ENCODE results near the gene NUDCD3. TPM values are rescaled to one million over a fixed set of nuclear protein-coding genes. Genes with fewer than 3 reads are reported as not detected.

NUDCD3 gene
- total RNA-seq, 4 donors from 2014 or later, result 54.3 to 101 (median 64.4) TPM

DNA sequence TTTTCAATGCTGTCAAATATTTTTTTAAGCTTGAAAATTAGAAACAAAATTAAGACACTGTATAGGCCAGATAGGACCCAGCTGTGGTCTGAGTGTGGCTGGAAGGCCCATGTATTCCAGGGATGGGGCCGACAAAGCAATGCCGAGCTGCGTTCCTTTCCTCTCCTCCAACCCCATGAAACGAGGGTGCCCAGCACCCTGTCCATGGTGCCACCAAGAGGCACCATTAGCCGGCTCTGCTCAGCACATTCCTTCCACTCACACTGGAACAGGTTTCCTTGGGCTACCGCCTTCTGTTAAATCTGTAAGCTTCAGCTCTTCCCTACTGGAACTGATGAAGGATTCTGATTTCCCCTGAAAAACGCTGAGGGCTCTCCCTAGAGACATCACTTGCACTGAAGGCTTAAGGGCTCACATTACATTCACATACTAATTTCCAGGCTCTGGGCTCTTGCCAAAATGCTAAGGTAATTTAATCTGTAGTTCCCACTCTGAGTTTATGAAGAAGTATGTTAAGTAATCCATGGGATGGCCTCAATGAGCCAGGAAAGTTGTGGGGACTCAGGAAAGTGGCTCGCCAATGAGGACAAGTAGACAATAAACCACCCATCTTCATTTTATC, 91.4 kb downstream of the NUDCD3 start:
- no peak for DNase-seq (ENCODE audit: low spot score in 2 of 2)
- H3K4me1 ChIP-seq, result no peaks in the 10 kb centered on the region
- no peaks in the 10 kb centered on the region for H3K27me3 ChIP-seq
- H3K9me3 ChIP-seq, result no peaks in the 10 kb centered on the region
- H3K27ac ChIP-seq, result no peak overlapping the region
- TF ChIP-seq EP300 (IDR thresholded peaks at IDR 0.05), result no peak
- TF ChIP-seq CTCF (IDR thresholded peaks at IDR 0.05), result no peak
- no peak for TF ChIP-seq POLR2AphosphoS5 (IDR thresholded peaks at IDR 0.05)
- TF ChIP-seq POLR2A (IDR thresholded peaks at IDR 0.05), result no peak
- 79% methylated on average over 8 of the region's 8 CpGs for WGBS
- H3K36me3 ChIP-seq, result peaks cover 40% of the 10 kb centered on the region
- H3K4me3 ChIP-seq, result no peak overlapping the region

GRCh38 chr7:44398511-44398911, 91.9 kb downstream of the NUDCD3 start:
- Histone ChIP-seq H3K4me3 (no peak overlapping the region), H3K9me3 (no peaks in the 10 kb centered on the region), H3K27ac (no peak overlapping the region), H3K4me1 (no peaks in the 10 kb centered on the region), H3K36me3 (peaks cover 40% of the 10 kb centered on the region), H3K27me3 (no peaks in the 10 kb centered on the region)
- WGBS, result 85% methylated on average over 13 of the region's 13 CpGs
- DNase-seq (ENCODE audit: low spot score in 2 of 2), result no peak
- TF ChIP-seq POLR2A (IDR thresholded peaks at IDR 0.05) (no peak), CTCF (IDR thresholded peaks at IDR 0.05) (no peak), EP300 (IDR thresholded peaks at IDR 0.05) (no peak), POLR2AphosphoS5 (IDR thresholded peaks at IDR 0.05) (no peak)

DNA sequence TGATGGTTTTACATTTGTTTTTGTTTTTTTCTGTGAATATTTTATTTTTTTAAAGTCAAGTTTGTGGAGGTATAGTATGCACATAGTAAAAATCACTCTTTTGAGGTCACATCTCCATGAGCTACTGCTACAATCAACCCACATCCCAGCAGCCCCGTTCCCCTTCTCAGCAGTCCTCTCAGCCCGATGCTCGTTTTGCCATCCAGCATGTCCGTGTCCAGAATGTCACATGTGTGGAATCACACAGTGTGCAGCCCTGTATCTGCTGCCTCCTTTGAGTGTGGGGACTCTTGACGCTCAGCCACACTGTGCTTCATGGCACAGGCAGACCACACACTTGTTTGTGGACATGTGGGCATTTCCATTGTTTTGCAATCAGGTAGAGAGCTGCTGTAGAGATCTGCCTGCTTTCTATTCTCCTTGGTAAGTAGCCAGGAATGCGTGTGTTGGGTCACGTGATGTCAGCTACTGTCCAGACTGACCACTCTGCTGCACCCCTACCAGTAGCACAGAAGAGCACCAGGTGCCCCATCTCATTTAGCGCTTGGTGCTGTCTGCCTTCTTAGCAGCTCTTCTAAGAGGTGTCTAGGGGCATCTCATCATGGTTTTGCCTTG, 93.4 kb downstream of the NUDCD3 start:
- H3K27ac ChIP-seq, result no peak overlapping the region
- H3K4me1 ChIP-seq, result no peaks in the 10 kb centered on the region
- no peak overlapping the region for H3K4me3 ChIP-seq
- no peaks in the 10 kb centered on the region for H3K27me3 ChIP-seq
- DNase-seq (ENCODE audit: low spot score in 2 of 2), result no peak
- TF ChIP-seq POLR2AphosphoS5 (IDR thresholded peaks at IDR 0.05), result no peak
- no peak for TF ChIP-seq EP300 (IDR thresholded peaks at IDR 0.05)
- TF ChIP-seq CTCF (IDR thresholded peaks at IDR 0.05), result no peak
- no peak for TF ChIP-seq POLR2A (IDR thresholded peaks at IDR 0.05)
- H3K36me3 ChIP-seq, result peaks cover 39% of the 10 kb centered on the region
- WGBS, result 86% methylated on average over 8 of the region's 8 CpGs
- H3K9me3 ChIP-seq, result no peaks in the 10 kb centered on the region

- TF ChIP-seq POLR2A (IDR thresholded peaks at IDR 0.05) (no peak), POLR2AphosphoS5 (IDR thresholded peaks at IDR 0.05) (no peak), EP300 (IDR thresholded peaks at IDR 0.05) (no peak), CTCF (IDR thresholded peaks at IDR 0.05) (no peak)
- Histone ChIP-seq H3K36me3 (peaks cover 39% of the 10 kb centered on the region), H3K27me3 (no peaks in the 10 kb centered on the region), H3K9me3 (no peaks in the 10 kb centered on the region), H3K4me3 (no peak overlapping the region), H3K4me1 (no peaks in the 10 kb centered on the region), H3K27ac (no peak overlapping the region)
- 91% methylated on average over 3 of the region's 3 CpGs for WGBS
- no peak for DNase-seq (ENCODE audit: low spot score in 2 of 2)
Observed at GRCh38 chr7:44396496-44396895, 94.0 kb downstream of the NUDCD3 start.

DNA sequence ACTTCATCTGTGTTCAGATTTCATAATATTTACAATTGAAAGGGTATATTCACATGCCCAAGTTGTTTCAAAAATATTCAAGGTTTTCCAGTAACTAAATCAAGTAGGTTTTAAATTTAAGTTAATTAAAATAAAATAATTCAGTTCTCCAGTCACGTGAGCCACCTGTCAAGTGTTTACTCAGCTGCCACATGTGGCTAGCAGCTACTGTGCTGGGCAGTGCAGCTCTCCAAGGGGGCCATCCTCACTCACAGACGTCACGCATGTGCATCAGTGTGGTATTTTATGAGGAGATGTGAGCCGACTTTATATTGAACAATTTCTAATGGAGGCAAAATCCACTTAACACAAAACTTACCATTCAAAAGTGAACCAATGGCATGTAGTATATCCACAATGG, 95.4 kb downstream of the NUDCD3 start:
- TF ChIP-seq POLR2A (IDR thresholded peaks at IDR 0.05) (no peak), EP300 (IDR thresholded peaks at IDR 0.05) (no peak), POLR2AphosphoS5 (IDR thresholded peaks at IDR 0.05) (no peak), CTCF (IDR thresholded peaks at IDR 0.05) (no peak)
- no peak for DNase-seq (ENCODE audit: low spot score in 2 of 2)
- Histone ChIP-seq H3K4me3 (no peak overlapping the region), H3K9me3 (no peaks in the 10 kb centered on the region), H3K36me3 (peaks cover 51% of the 10 kb centered on the region), H3K27ac (no peak overlapping the region), H3K4me1 (no peaks in the 10 kb centered on the region), H3K27me3 (no peaks in the 10 kb centered on the region)
- WGBS, result 86% methylated on average over 4 of the region's 4 CpGs

Measured in suprapubic skin (tissue), 4 donors.